ENCODE results near the gene C19orf73. TPM values are rescaled to one million over a fixed set of nuclear protein-coding genes. Genes with fewer than 3 reads are reported as not detected.
"Not testable (repeated sequence)": the region's sequence is repeated elsewhere in the genome, so short reads cannot be mapped to it uniquely, and the experiment has no call there.

C19orf73 gene
- total RNA-seq, 1 experiment from 2014 or later, result not detected

GRCh38 chr19:49127674-49128544 lies 9.0 kb upstream of the C19orf73 start:
- in situ Hi-C loops (cut with HindIII; ENCODE audit: low sequenced_read_pairs), result no loop called here
- peak; percentile 98 for DNase-seq (ENCODE audit: low spot score)

- in situ Hi-C loops (cut with HindIII; ENCODE audit: low sequenced_read_pairs), result not testable (repeated sequence)
Measured at GRCh38 chr19:49127225-49127624, 8.3 kb upstream of the C19orf73 start.

GRCh38 chr19:49126575-49126974 lies 7.6 kb upstream of the C19orf73 start:
- in situ Hi-C loops (cut with HindIII; ENCODE audit: low sequenced_read_pairs), result no loop called here
- no peak for DNase-seq (ENCODE audit: low spot score)

More at GRCh38 chr19:49127225-49127624, 8.3 kb upstream of the C19orf73 start:
- not testable (repeated sequence) for DNase-seq (ENCODE audit: low spot score)

- in situ Hi-C loops (cut with HindIII; ENCODE audit: low sequenced_read_pairs), result no loop called here
- no peak for DNase-seq (ENCODE audit: low spot score)
Measured at GRCh38 chr19:49125025-49125731, 6.2 kb upstream of the C19orf73 start.

GRCh38 chr19:49123285-49123684 lies 4.3 kb upstream of the C19orf73 start:
- in situ Hi-C loops (cut with HindIII; ENCODE audit: low sequenced_read_pairs); DNase-seq (ENCODE audit: low spot score): not testable (repeated sequence)

- peak; percentile 53 for DNase-seq (ENCODE audit: low spot score)
- in situ Hi-C loops (cut with HindIII; ENCODE audit: low sequenced_read_pairs), result not testable (repeated sequence)
Measured at GRCh38 chr19:49121841-49122240, 2.9 kb upstream of the C19orf73 start.

GRCh38 chr19:49120868-49121267 lies 1.9 kb upstream of the C19orf73 start:
- in situ Hi-C loops (cut with HindIII; ENCODE audit: low sequenced_read_pairs), result no loop called here

GRCh38 chr19:49120325-49120683 lies 1.4 kb upstream of the C19orf73 start:
- in situ Hi-C loops (cut with HindIII; ENCODE audit: low sequenced_read_pairs), result no loop called here

More at GRCh38 chr19:49120868-49121267, 1.9 kb upstream of the C19orf73 start:
- no peak for DNase-seq (ENCODE audit: low spot score)

GRCh38 chr19:49119411-49120324 lies 725 bp upstream of the C19orf73 start, which contains the start of gene PPFIA3:
Gene PPFIA3 (plus strand): TSS chr19:49119544. CDS start chr19:49127874, 8,330 bp downstream.
- peak; percentile 52 for DNase-seq (ENCODE audit: low spot score)
- in situ Hi-C loops (cut with HindIII; ENCODE audit: low sequenced_read_pairs), result no loop called here

More at GRCh38 chr19:49120325-49120683, 1.4 kb upstream of the C19orf73 start:
- no peak for DNase-seq (ENCODE audit: low spot score)

- in situ Hi-C loops (cut with HindIII; ENCODE audit: low sequenced_read_pairs), result no loop called here
Measured at GRCh38 chr19:49117677-49118564, 1.0 kb downstream of the C19orf73 start.

GRCh38 chr19:49116544-49116943 lies 2.4 kb downstream of the C19orf73 start:
- DNase-seq (ENCODE audit: low spot score), result no peak
- in situ Hi-C loops (cut with HindIII; ENCODE audit: low sequenced_read_pairs), result no loop called here

More at GRCh38 chr19:49117677-49118564, 1.0 kb downstream of the C19orf73 start:
- DNase-seq (ENCODE audit: low spot score), result no peak

GRCh38 chr19:49114630-49115363 lies 4.1 kb downstream of the C19orf73 start:
- in situ Hi-C loops (cut with HindIII; ENCODE audit: low sequenced_read_pairs), result no loop called here
- DNase-seq (ENCODE audit: low spot score), result peak; percentile 91

- peak; percentile 67 for DNase-seq (ENCODE audit: low spot score)
- in situ Hi-C loops (cut with HindIII; ENCODE audit: low sequenced_read_pairs), result no loop called here
Measured at GRCh38 chr19:49113762-49114629, 4.9 kb downstream of the C19orf73 start, which contains the start of gene LIN7B. Gene LIN7B (plus strand): TSS chr19:49114370. CDS start chr19:49114405, 35 bp downstream.

GRCh38 chr19:49111218-49111998 lies 7.5 kb downstream of the C19orf73 start:
- no peak for DNase-seq (ENCODE audit: low spot score)
- in situ Hi-C loops (cut with HindIII; ENCODE audit: low sequenced_read_pairs), result no loop called here

GRCh38 chr19:49110567-49110966 lies 8.4 kb downstream of the C19orf73 start:
- no peak for DNase-seq (ENCODE audit: low spot score)
- in situ Hi-C loops (cut with HindIII; ENCODE audit: low sequenced_read_pairs), result no loop called here
